WERI-Rb-1 (cell line): ENCODE data around the gene TCF12.

Experiments used
- DNase-seq: peaks from one replicate; pipeline ENCODE4 v3.0.0-alpha.2; 2020
- H3K27ac ChIP-seq: fragments of 250-450 bp; sonication (Bioruptor Pico); 2 replicates; pipeline ENCODE4 v1.5.1; 2020; ENCODE audit warnings: mild to moderate bottlenecking, moderate library complexity
- H3K27me3 ChIP-seq: fragments of 250-450 bp; sonication (Bioruptor Pico); 2 replicates; pipeline ENCODE4 v1.5.1; 2021; ENCODE audit warnings: mild to moderate bottlenecking, low read depth, moderate library complexity; ENCODE audit not compliant: insufficient read depth, severe bottlenecking
- H3K36me3 ChIP-seq: fragments of 250-450 bp; sonication (Bioruptor Pico); 2 replicates; pipeline ENCODE4 v1.5.1; 2020; ENCODE audit warnings: mild to moderate bottlenecking, moderate library complexity
- H3K4me3 ChIP-seq: 2 replicates; pipeline ENCODE4 v1.5.1; 2011; ENCODE audit warnings: low read depth, mild to moderate bottlenecking, control low read depth, low read length
- H3K9me3 ChIP-seq: fragments of 250-450 bp; sonication (Bioruptor Pico); 2 replicates; pipeline ENCODE4 v1.5.1; 2021; ENCODE audit warnings: mild to moderate bottlenecking, moderate library complexity; ENCODE audit not compliant: severe bottlenecking
- CTCF ChIP-seq: IDR thresholded peaks from 2 replicates; pipeline ENCODE4 v1.5.1; 2011; ENCODE audit warnings: low read depth, mild to moderate bottlenecking, control low read depth, inconsistent platforms, low read length

Gene TCF12

GRCh38 chr15:56906766-56907165, 11.7 kb upstream of the TCF12 start:
- no peaks in the 10 kb centered on the region for H3K36me3 ChIP-seq
- H3K27ac ChIP-seq: no peak overlapping the region
- TF ChIP-seq CTCF: no peak
- no peak for DNase-seq
- H3K27me3 ChIP-seq: no peaks in the 10 kb centered on the region
- H3K9me3 ChIP-seq: peaks cover 2% of the 10 kb centered on the region
- no peak overlapping the region for H3K4me3 ChIP-seq

GRCh38 chr15:56910801-56911200, 7.6 kb upstream of the TCF12 start:
- no peak for DNase-seq
- Histone ChIP-seq H3K27ac (no peak overlapping the region), H3K36me3 (no peaks in the 10 kb centered on the region), H3K4me3 (no peak overlapping the region), H3K27me3 (no peaks in the 10 kb centered on the region), H3K9me3 (no peaks in the 10 kb centered on the region)
- no peak for TF ChIP-seq CTCF

- DNase-seq: no peak
- TF ChIP-seq CTCF: no peak
Observed at GRCh38 chr15:56913241-56913640, 5.2 kb upstream of the TCF12 start.

GRCh38 chr15:56913670-56914069, 4.8 kb upstream of the TCF12 start:
- Histone ChIP-seq H3K27ac (no peak overlapping the region), H3K27me3 (no peaks in the 10 kb centered on the region), H3K9me3 (peaks cover 5% of the 10 kb centered on the region), H3K4me3 (no peak overlapping the region), H3K36me3 (peaks cover 2% of the 10 kb centered on the region; the same call in 1 of the 2 replicates)
- TF ChIP-seq CTCF: no peak
- no peak for DNase-seq

More at GRCh38 chr15:56913241-56913640, 5.2 kb upstream of the TCF12 start:
- Histone ChIP-seq H3K27me3 (no peaks in the 10 kb centered on the region), H3K4me3 (no peak overlapping the region), H3K9me3 (peaks cover 5% of the 10 kb centered on the region), H3K27ac (no peak overlapping the region), H3K36me3 (no peaks in the 10 kb centered on the region)

- H3K9me3 ChIP-seq: peaks cover 5% of the 10 kb centered on the region
- no peak for DNase-seq
- H3K4me3 ChIP-seq: no peak overlapping the region
- H3K27ac ChIP-seq: no peak overlapping the region
- peaks cover 20% of the 10 kb centered on the region for H3K36me3 ChIP-seq
- H3K27me3 ChIP-seq: no peaks in the 10 kb centered on the region
- no peak for TF ChIP-seq CTCF
Observed at GRCh38 chr15:56915888-56916287, 2.6 kb upstream of the TCF12 start.

GRCh38 chr15:56916825-56917477, 1.5 kb upstream of the TCF12 start:
- Histone ChIP-seq H3K36me3 (peaks cover 31% of the 10 kb centered on the region), H3K27me3 (no peaks in the 10 kb centered on the region), H3K9me3 (peaks cover 5% of the 10 kb centered on the region), H3K4me3 (no peak overlapping the region), H3K27ac (no peak overlapping the region)
- TF ChIP-seq CTCF: no peak
- no peak for DNase-seq
